GM12892 (cell line): ENCODE measurements around the gene SOX6.

Source experiments
- POLR2A ChIP-seq: IDR thresholded peaks from 2 replicates; pipeline ENCODE4 v1.6.1; 2011; ENCODE audit warnings: low read depth, low read length, control low read depth
- POLR2AphosphoS5 ChIP-seq: IDR thresholded peaks from 2 replicates; pipeline ENCODE4 v1.6.1; 2011; ENCODE audit warnings: low read depth, low read length, control low read depth

GRCh38 chr11:16279524-16279923 is 76.8 kb downstream of the SOX6 start:
- TF ChIP-seq POLR2A (no peak), POLR2AphosphoS5 (no peak)
